ENCODE data around the gene NUCKS1.

The NUCKS1 gene

GRCh38 chr1:205764578-205764977 lies 14.6 kb upstream of the NUCKS1 start:
- H2BK5ac ChIP-seq (ENCODE audit: low read length), result no peak overlapping the region
- no peaks in the 10 kb centered on the region for H3K4me1 ChIP-seq (ENCODE audit: control insufficient read depth in 2 of 2, insufficient read depth in 1 of 2, low read depth in 1 of 2, low read length in 2 of 2)
- H3K14ac ChIP-seq (ENCODE audit: low read length), result no peak overlapping the region
- H4K8ac ChIP-seq (ENCODE audit: low read depth, low read length), result no peak overlapping the region
- no peak overlapping the region for H4K91ac ChIP-seq (ENCODE audit: low read depth, low read length, poor library complexity)
- H3K9me3 ChIP-seq (replicated peaks in 1 of 2; ENCODE audit: control insufficient read depth in 2 of 2, insufficient read depth in 1 of 2, low read depth in 1 of 2, low read length in 2 of 2), result no peaks in the 10 kb centered on the region
- H3K18ac ChIP-seq (ENCODE audit: low read length), result no peak overlapping the region
- no peak overlapping the region for H3K27ac ChIP-seq (replicated peaks; ENCODE audit: low read length)
- no peak overlapping the region for H3K4ac ChIP-seq (ENCODE audit: low read length)
- no peak overlapping the region for H3K23ac ChIP-seq (ENCODE audit: low read depth, low read length, poor library complexity)
- H3K4me2 ChIP-seq (ENCODE audit: insufficient read depth, low read length, poor library complexity, severe bottlenecking), result no peak overlapping the region
- H2BK12ac ChIP-seq (ENCODE audit: low read length), result no peak overlapping the region
- no peak overlapping the region for H2BK120ac ChIP-seq (ENCODE audit: low read depth, low read length)
- no peak overlapping the region for H2AK5ac ChIP-seq (ENCODE audit: low read depth, low read length)
- H3K27me3 ChIP-seq (ENCODE audit: control insufficient read depth in 3 of 3, insufficient read depth in 3 of 3, low read depth in 1 of 3, low read length in 3 of 3), result peaks cover 0 to 26% (median 0%) of the 10 kb centered on the region in 3 experiments
- WGBS, 2 donors (ENCODE audit: extremely low coverage in 2 of 2, insufficient read length in 2 of 2, insufficient replicate concordance in 1 of 2), result no CpG with 5 or more reads among the region's 2 CpGs
- no peaks in the 10 kb centered on the region for H3K36me3 ChIP-seq (replicated peaks in 1 of 2; ENCODE audit: control insufficient read depth in 2 of 2, insufficient read depth in 2 of 2, low read length in 2 of 2)
- no peak overlapping the region for H3K4me3 ChIP-seq (ENCODE audit: low read length in 2 of 2)
- no peak for DNase-seq (ENCODE audit: low spot score)
- no peak overlapping the region for H2AFZ ChIP-seq (ENCODE audit: low read length)
- H2BK15ac ChIP-seq (ENCODE audit: low read length), result no peak overlapping the region
- H3K9ac ChIP-seq (ENCODE audit: low read depth, low read length, poor library complexity), result no peak overlapping the region
- no peaks in the 10 kb centered on the region for H3K79me1 ChIP-seq (ENCODE audit: low read depth, low read length)

GRCh38 chr1:205763980-205764379 lies 14.0 kb upstream of the NUCKS1 start:
- Histone ChIP-seq H4K91ac (ENCODE audit: low read depth, low read length, poor library complexity) (no peak overlapping the region), H2AK5ac (ENCODE audit: low read depth, low read length) (no peak overlapping the region), H3K4me3 (ENCODE audit: low read length in 2 of 2) (no peak overlapping the region), H3K27me3 (ENCODE audit: control insufficient read depth in 3 of 3, insufficient read depth in 3 of 3, low read depth in 1 of 3, low read length in 3 of 3) (peaks cover 0 to 26% (median 0%) of the 10 kb centered on the region in 3 experiments), H2AFZ (ENCODE audit: low read length) (no peak overlapping the region), H3K4me1 (ENCODE audit: control insufficient read depth in 2 of 2, insufficient read depth in 1 of 2, low read depth in 1 of 2, low read length in 2 of 2) (no peaks in the 10 kb centered on the region), H3K79me1 (ENCODE audit: low read depth, low read length) (no peaks in the 10 kb centered on the region), H3K4me2 (ENCODE audit: insufficient read depth, low read length, poor library complexity, severe bottlenecking) (no peak overlapping the region), H3K36me3 (replicated peaks in 1 of 2; ENCODE audit: control insufficient read depth in 2 of 2, insufficient read depth in 2 of 2, low read length in 2 of 2) (no peaks in the 10 kb centered on the region), H3K23ac (ENCODE audit: low read depth, low read length, poor library complexity) (no peak overlapping the region), H2BK15ac (ENCODE audit: low read length) (no peak overlapping the region), H3K9ac (ENCODE audit: low read depth, low read length, poor library complexity) (no peak overlapping the region), H3K14ac (ENCODE audit: low read length) (no peak overlapping the region), H3K9me3 (replicated peaks in 1 of 2; ENCODE audit: control insufficient read depth in 2 of 2, insufficient read depth in 1 of 2, low read depth in 1 of 2, low read length in 2 of 2) (no peaks in the 10 kb centered on the region), H2BK5ac (ENCODE audit: low read length) (no peak overlapping the region), H3K27ac (replicated peaks; ENCODE audit: low read length) (no peak overlapping the region), H3K4ac (ENCODE audit: low read length) (no peak overlapping the region), H2BK12ac (ENCODE audit: low read length) (no peak overlapping the region), H4K8ac (ENCODE audit: low read depth, low read length) (no peak overlapping the region), H2BK120ac (ENCODE audit: low read depth, low read length) (no peak overlapping the region), H3K18ac (ENCODE audit: low read length) (no peak overlapping the region)
- DNase-seq (ENCODE audit: low spot score), result no peak

GRCh38 chr1:205760606-205761005 lies 10.6 kb upstream of the NUCKS1 start:
- Histone ChIP-seq H3K14ac (ENCODE audit: low read length) (no peak overlapping the region), H3K9ac (ENCODE audit: low read depth, low read length, poor library complexity) (no peak overlapping the region), H2BK15ac (ENCODE audit: low read length) (no peak overlapping the region), H4K8ac (ENCODE audit: low read depth, low read length) (no peak overlapping the region), H3K4me1 (ENCODE audit: control insufficient read depth in 2 of 2, insufficient read depth in 1 of 2, low read depth in 1 of 2, low read length in 2 of 2) (no peaks in the 10 kb centered on the region), H3K4me3 (ENCODE audit: low read length in 2 of 2) (no peak overlapping the region), H3K23ac (ENCODE audit: low read depth, low read length, poor library complexity) (no peak overlapping the region), H2AK5ac (ENCODE audit: low read depth, low read length) (no peak overlapping the region), H3K4ac (ENCODE audit: low read length) (no peak overlapping the region), H3K36me3 (replicated peaks in 1 of 2; ENCODE audit: control insufficient read depth in 2 of 2, insufficient read depth in 2 of 2, low read length in 2 of 2) (no peaks in the 10 kb centered on the region), H3K27me3 (ENCODE audit: control insufficient read depth in 3 of 3, insufficient read depth in 3 of 3, low read depth in 1 of 3, low read length in 3 of 3) (peaks cover 0 to 19% (median 0%) of the 10 kb centered on the region in 3 experiments), H2AFZ (ENCODE audit: low read length) (no peak overlapping the region), H3K4me2 (ENCODE audit: insufficient read depth, low read length, poor library complexity, severe bottlenecking) (no peak overlapping the region), H2BK12ac (ENCODE audit: low read length) (no peak overlapping the region), H4K91ac (ENCODE audit: low read depth, low read length, poor library complexity) (no peak overlapping the region), H3K27ac (replicated peaks; ENCODE audit: low read length) (no peak overlapping the region), H3K79me1 (ENCODE audit: low read depth, low read length) (no peaks in the 10 kb centered on the region), H2BK5ac (ENCODE audit: low read length) (no peak overlapping the region), H3K18ac (ENCODE audit: low read length) (no peak overlapping the region), H2BK120ac (ENCODE audit: low read depth, low read length) (no peak overlapping the region), H3K9me3 (replicated peaks in 1 of 2; ENCODE audit: control insufficient read depth in 2 of 2, insufficient read depth in 1 of 2, low read depth in 1 of 2, low read length in 2 of 2) (no peaks in the 10 kb centered on the region)
- no peak for DNase-seq (ENCODE audit: low spot score)
- no CpG with 5 or more reads among the region's 3 CpGs for WGBS, 2 donors (ENCODE audit: extremely low coverage in 2 of 2, insufficient read length in 2 of 2, insufficient replicate concordance in 1 of 2)

GRCh38 chr1:205756552-205756951 lies 6.6 kb upstream of the NUCKS1 start:
- H2BK5ac ChIP-seq (ENCODE audit: low read length), result no peak overlapping the region
- H2BK12ac ChIP-seq (ENCODE audit: low read length), result no peak overlapping the region
- H3K27me3 ChIP-seq (ENCODE audit: control insufficient read depth in 3 of 3, insufficient read depth in 3 of 3, low read depth in 1 of 3, low read length in 3 of 3), result peaks cover 0 to 19% (median 0%) of the 10 kb centered on the region in 3 experiments
- H2AFZ ChIP-seq (ENCODE audit: low read length), result no peak overlapping the region
- H3K79me1 ChIP-seq (ENCODE audit: low read depth, low read length), result no peaks in the 10 kb centered on the region
- no peak overlapping the region for H3K9ac ChIP-seq (ENCODE audit: low read depth, low read length, poor library complexity)
- no peak for DNase-seq (ENCODE audit: low spot score)
- H3K27ac ChIP-seq (replicated peaks; ENCODE audit: low read length), result no peak overlapping the region
- no peak overlapping the region for H4K8ac ChIP-seq (ENCODE audit: low read depth, low read length)
- no peak overlapping the region for H2AK5ac ChIP-seq (ENCODE audit: low read depth, low read length)
- no CpG with 5 or more reads among the region's 3 CpGs for WGBS, 2 donors (ENCODE audit: extremely low coverage in 2 of 2, insufficient read length in 2 of 2, insufficient replicate concordance in 1 of 2)
- H3K4me3 ChIP-seq (ENCODE audit: low read length in 2 of 2), result no peak overlapping the region
- H3K23ac ChIP-seq (ENCODE audit: low read depth, low read length, poor library complexity), result no peak overlapping the region
- H3K4ac ChIP-seq (ENCODE audit: low read length), result no peak overlapping the region
- no peak overlapping the region for H3K18ac ChIP-seq (ENCODE audit: low read length)
- H2BK15ac ChIP-seq (ENCODE audit: low read length), result no peak overlapping the region
- no peaks in the 10 kb centered on the region for H3K36me3 ChIP-seq (replicated peaks in 1 of 2; ENCODE audit: control insufficient read depth in 2 of 2, insufficient read depth in 2 of 2, low read length in 2 of 2)
- no peak overlapping the region for H3K4me2 ChIP-seq (ENCODE audit: insufficient read depth, low read length, poor library complexity, severe bottlenecking)
- no peaks in the 10 kb centered on the region for H3K9me3 ChIP-seq (replicated peaks in 1 of 2; ENCODE audit: control insufficient read depth in 2 of 2, insufficient read depth in 1 of 2, low read depth in 1 of 2, low read length in 2 of 2)
- H4K91ac ChIP-seq (ENCODE audit: low read depth, low read length, poor library complexity), result no peak overlapping the region
- H3K4me1 ChIP-seq (ENCODE audit: control insufficient read depth in 2 of 2, insufficient read depth in 1 of 2, low read depth in 1 of 2, low read length in 2 of 2), result no peaks in the 10 kb centered on the region
- no peak overlapping the region for H2BK120ac ChIP-seq (ENCODE audit: low read depth, low read length)
- no peak overlapping the region for H3K14ac ChIP-seq (ENCODE audit: low read length)
